ENCODE measurements around the gene SPSB3.
A peak's percentile ranks its signal among the peaks of the same experiment; 100 is the strongest.
"Not testable (repeated sequence)": the region's sequence is repeated elsewhere in the genome, so short reads cannot be mapped to it uniquely, and the experiment has no call there.

The SPSB3 gene

DNA sequence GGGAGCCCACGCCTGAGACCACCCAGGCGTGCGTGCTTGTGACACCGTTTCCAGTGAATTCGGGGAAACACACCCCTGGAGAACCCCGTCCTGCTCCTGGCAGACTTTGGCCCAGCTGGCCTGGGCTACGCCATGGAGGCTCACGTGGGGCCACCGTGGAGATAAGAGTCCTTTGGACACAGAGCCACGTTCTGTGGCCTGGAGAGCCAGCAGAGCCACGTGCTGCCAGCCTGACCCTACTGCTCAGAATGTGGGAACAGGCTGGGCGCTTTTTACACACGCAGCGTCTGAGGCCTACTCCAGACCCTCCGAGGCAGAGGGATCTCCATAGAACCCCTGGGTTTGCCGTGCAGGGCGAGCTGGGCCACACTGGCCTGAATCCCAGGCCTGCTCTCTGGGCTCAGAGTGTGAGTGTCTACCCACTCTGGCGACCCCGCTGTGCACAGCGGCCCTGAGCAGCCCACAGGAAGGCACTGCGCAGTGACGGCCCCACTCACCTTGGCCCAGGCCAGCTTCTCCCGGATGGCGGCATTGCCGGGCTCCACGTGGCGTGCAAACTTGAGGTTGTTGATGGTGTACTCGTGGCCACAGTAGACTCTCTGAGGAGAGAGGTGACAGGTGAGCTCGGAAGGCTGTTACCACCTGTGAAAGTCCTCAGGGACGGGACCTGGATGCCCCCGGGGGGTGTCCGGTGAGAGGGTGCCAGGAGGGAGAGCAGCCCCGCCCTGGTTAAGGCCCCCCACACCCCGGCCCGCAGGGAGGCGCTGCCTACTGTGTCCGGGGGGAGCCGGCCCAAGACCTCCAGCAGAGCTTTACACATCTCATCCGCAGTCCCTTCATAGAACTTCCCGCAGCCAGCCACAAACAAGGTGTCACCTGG, 34.3 kb upstream of the SPSB3 start:
- DNase-seq (ENCODE audit: low read depth) = no peak

DNA sequence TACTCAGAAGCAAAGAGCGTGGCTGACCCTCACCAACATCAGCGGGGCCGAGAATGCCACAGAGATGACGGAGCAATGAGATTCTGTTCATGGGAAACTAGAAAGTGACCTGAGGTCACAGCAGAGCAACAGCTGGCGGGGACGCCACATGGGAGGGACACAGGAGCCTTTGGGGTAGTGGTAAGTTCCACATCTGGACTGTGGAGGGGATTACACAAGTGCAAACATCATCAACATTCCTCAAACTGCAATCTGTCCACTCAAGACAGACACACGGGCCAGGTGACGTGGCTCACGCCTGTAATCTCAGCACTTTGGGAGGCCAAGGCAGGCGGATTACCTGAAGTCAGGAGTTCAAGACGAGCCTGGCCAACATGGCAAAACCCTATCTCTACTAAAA, 33.1 kb upstream of the SPSB3 start:
- DNase-seq (ENCODE audit: low read depth) = no peak

DNA sequence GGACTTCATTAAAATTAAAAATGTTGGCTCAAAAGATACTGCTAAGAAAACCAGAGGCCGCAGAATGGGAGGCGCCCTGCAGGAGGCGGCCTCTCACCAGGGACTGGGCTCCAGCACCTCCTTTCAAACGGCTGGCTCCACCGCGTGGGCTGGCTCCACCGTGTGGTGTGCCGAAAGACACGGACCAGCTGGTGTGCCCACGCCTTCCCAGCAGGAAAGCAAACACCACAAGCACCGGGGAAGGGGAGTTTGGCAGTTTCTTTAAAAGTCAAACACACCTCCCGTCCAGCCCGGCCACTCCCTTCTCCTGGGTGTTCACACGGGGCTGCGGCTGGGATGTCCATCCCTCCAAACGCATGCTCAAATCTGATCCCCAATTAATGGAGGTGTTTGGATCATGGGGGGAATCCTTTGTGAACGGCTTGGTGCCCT, 30.4 kb upstream of the SPSB3 start:
- DNase-seq (ENCODE audit: low read depth) = peak; percentile 63

DNA sequence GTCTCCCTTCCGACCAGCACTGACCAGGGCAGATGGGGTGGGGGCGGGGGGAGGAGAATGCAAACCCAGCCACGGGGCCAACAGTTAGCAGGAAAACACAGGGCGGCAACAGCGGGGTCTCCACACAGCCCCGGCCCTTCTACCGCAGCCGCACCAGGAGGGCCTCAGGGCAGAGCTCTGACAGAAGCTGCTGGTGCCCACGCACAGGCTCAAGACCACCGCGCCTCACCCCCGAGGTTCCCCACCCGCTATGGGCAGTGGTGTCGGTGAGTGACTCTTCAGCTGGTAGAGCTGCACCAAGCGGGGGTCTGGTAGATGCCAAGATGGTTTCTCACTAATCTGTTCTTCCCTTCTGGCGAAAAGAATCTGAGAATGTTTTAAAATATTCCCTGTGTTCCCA, 28.2 kb upstream of the SPSB3 start:
- no peak for DNase-seq (ENCODE audit: low read depth)

GRCh38 chr16:1810106-1810505, 27.7 kb upstream of the SPSB3 start:
- DNase-seq (ENCODE audit: low read depth) = no peak

DNA sequence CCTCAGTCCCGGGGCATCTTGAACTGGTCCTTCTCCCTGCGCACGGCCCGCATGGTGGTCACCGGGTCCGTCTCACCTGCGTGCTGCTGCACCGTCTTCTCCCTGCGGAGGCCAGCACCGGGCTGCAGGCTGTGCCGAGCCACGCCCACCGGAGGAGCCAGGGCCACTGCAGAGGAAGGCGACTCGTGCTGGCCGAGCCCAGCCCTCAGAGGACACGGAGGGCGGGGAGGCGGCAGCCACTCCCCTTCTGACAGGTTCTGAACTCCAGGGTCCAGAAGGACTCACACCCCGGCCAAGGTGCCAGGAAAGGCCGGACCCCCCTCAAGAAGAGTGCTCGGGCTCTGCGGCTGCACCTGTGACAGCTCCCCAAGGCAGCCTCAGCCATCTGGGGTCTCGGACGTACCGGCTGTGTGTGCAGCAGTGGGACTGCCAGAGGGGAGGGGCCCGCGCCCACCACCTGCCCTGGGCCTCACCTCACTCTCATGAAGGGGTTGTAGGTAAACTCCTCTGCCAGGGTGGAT, 27.0 kb upstream of the SPSB3 start:
- no peak for DNase-seq (ENCODE audit: low read depth)

GRCh38 chr16:1808691-1809090, 26.3 kb upstream of the SPSB3 start:
- DNase-seq (ENCODE audit: low read depth) = no peak

GRCh38 chr16:1807626-1808025, 25.3 kb upstream of the SPSB3 start:
- DNase-seq (ENCODE audit: low read depth) = no peak

DNA sequence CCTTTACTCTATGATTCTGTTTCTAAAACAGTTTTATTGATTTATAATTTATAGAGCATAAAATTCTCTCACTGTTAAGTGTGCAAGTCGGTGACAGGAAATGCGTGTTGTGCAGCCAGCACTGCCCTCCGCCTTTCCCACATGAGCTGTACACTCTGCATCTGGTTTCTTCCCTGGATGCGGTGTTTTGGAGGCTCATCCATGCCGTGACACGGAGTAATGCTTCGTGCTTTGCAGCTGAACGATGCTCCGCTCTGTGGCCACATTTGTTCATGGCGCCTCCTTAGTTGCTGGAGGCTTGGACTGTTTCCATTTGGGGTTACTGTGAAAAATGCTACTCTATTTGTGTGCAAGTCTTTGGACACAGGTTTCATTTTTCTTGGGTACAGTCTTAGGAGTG, 18.3 kb upstream of the SPSB3 start:
- DNase-seq (ENCODE audit: low read depth) = no peak

DNA sequence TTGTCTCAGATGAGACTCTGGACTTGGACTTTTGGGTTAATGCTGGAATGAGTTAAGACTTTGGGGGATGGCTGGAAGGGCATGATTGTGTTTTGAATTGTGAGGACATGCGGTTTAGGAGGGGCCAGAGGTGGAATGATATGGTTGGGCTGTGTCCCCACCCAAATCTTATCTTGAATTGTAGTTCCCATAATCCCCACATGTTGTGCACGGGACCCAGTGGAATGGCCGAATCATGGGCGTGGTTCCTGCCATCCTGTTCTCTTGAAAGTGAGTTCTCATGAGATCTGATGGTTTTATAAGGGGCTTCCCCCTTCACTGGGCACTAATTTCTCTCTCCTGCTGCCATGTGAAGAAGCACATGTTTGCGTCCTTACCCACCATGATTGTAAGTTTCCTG, 16.9 kb upstream of the SPSB3 start:
- DNase-seq (ENCODE audit: low read depth) = not testable (repeated sequence)

DNA sequence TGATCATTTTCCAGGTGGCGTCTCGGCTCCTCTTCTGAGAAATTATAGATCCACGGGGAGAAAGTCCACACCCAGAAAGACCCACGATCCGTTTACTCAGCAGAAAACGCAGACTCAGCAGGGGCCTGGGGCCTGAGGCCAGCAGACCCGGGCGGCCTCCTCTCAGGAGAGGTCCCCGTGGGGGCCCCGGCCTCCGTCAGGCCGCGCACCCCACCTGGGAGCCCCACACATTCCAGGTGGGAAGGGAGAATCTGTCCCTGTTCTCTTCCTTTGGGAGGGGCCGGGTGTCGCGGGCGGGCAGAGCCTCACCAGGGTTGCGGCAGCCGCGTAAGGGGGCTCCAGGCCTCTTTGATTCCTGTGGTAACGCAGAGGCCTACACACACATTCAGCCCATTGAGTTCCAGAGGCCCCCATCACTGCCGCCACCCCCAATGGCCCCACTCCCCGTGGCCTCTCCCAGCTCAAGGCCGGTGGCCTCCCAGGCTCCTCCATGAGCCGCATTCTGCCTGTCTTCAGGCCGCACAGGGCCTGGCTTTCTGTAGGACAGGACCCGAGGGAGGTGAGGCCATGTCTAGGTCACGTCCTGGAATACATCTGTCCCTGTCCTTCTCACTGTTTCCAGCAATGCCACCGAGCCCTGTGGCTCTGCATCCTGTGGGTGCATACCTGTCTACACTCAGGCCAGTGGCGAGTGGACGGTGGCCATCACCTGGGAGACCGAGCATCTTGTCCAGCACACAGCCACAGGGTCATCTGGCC, 12.7 kb upstream of the SPSB3 start:
- DNase-seq (ENCODE audit: low read depth) = no peak

GRCh38 chr16:1794221-1794871, 12.0 kb upstream of the SPSB3 start:
- no peak for DNase-seq (ENCODE audit: low read depth)

DNA sequence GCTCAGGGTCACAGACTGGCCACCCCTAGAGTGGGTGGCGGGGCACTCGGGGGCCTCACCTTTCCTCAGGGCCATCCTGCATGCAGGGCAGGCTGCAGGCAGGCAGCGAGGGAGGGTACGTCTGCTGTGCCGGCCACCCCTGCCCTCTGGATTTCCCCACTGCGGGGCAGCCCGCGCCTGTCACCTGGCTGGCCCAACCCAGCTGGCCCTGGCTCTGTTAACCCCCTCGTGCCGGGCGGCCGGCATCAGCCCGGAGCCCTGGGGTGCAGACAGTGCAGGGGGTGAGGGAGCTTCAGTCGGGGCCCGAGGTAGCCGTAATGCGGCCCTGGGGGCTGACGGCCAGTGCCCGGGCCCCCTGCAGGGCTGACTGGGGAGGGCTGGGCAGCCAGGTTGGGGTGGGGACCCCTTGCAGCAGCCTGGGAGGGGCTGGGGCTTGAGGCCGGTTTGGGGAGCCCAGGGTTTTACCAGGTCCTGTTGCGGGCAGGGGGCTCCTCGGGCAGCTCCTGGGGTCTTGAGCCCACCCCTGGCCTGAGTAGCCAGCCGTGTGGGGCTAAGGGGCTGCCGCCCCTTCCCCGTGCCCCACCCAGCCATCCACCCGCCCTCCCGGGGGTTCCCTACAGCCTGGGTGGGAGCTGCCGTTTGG, 11.3 kb upstream of the SPSB3 start, which contains the start of gene IGFALS:
Gene IGFALS, minus strand, starts transcription at position 128 of the 643 bp plus-strand sequence. Its CDS starts 53 bp downstream, at position 75.
- no peak for DNase-seq (ENCODE audit: low read depth)

- DNase-seq (ENCODE audit: low read depth) = no peak
Observed at GRCh38 chr16:1792836-1793577, 10.6 kb upstream of the SPSB3 start.

- DNase-seq (ENCODE audit: low read depth) = no peak
Observed at GRCh38 chr16:1791943-1792812, 9.8 kb upstream of the SPSB3 start.

- DNase-seq (ENCODE audit: low read depth) = no peak
Observed at GRCh38 chr16:1791256-1791942, 9.0 kb upstream of the SPSB3 start.

GRCh38 chr16:1790611-1791255, 8.4 kb upstream of the SPSB3 start:
- no peak for DNase-seq (ENCODE audit: low read depth)

- DNase-seq (ENCODE audit: low read depth) = no peak
Observed at GRCh38 chr16:1790261-1790610, 7.9 kb upstream of the SPSB3 start.

GRCh38 chr16:1789643-1790045, 7.3 kb upstream of the SPSB3 start:
- DNase-seq (ENCODE audit: low read depth) = no peak

Data from iris pigment epithelial cell (primary cell).